NCI-H1092 (cell line): ENCODE results near the gene SLC9A3.
"Not testable (repeated sequence)": the region's sequence is repeated elsewhere in the genome, so short reads cannot be mapped to it uniquely, and the experiment has no call there.

Experiments
- DNase-seq: peaks from one replicate; lab custom pipeline; 2025; lab: John Stamatoyannopoulos, UW

Gene SLC9A3

DNA sequence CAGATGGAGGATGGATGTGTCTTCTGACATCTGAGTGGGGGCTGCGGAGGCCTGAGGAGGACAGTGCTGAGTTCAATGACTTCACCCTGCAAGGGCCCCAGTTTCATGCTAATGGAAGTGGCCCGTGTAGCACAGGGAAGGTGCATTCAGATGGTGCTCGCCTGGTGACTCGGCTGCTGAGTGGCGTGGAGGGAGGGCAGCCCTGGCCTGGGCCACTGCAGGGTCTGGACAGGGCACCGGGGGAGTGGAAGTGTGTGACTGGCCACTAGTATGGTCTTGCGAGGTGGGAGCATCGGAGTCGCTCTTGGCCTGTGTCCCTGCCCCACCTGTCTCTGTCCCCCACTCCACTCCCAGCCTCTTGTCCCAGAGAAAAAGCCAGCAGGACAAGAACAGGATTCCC, 1.7 kb upstream of the SLC9A3 start:
- DNase-seq: no peak

- no peak for DNase-seq
These were observed 918 bp upstream of the SLC9A3 start for GRCh38 chr5:524973-525761.

DNA sequence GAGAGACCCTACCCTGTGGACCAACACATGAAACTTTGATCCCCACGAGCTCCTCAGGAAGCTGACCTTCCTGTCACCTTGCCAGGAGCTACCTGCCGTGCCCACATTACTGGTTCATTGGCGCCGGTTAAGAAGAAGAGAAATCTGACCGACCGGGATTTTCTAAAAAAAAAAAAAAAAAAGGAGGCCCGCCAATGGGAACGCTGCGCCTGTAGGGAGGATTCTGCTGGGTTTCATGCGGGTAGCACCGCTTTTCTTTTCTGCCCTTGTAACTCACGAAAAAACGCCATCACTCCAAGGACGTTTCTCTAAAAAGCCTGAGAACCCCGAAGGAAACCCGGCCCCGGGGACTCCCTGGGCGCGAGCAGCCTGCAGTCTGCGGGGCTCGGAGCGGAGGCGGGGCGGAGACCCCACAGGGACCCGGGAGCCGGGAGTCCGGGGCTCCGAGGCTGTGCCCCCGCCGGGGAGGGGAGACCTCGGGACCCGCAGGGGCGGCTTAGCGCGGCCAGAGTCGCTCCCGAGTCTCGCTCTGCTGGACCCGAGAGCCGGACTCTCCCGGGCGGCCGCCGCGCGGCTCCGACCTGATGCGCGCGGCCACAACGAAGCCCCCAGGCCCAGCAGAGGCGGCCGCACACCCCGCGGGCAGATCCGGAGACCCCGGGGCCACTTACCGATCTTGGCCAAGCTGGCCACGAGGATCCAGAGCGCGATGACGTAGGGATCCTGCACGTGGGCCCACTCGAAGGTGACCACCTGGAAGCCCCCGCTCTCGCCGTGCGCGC, 617 bp downstream of the SLC9A3 start:
- peak; percentile 40 for DNase-seq

DNA sequence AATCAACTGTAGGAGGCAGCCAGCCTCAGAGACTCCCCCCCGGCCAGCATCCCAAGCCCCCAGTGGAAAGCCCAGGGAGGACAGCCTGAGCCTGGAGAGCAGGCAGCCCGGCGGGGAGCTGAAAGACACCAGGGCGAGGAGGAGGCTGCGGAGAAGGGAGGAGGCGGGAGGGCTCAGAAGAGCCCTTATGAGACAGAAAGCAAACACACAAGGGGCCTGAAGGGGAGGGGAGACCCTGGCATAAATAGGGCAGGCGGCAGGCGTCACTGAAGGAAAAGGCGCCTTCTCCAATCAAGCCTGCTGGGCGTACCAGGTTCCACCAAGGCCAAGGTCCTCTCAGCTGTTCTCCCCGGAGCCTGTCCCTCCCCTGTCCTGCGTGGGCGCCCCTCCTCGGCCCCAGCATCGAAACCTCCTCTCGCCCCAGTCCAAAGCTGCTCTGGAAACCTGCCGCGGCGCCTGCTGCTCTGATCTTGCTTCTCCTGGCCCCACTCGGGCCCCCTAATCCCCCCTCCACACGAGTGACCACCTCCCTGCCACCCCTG, 1.3 kb downstream of the SLC9A3 start:
- peak; percentile 81 for DNase-seq

- DNase-seq: no peak
These were observed 2.1 kb downstream of the SLC9A3 start for GRCh38 chr5:522116-522515.

- no peak for DNase-seq
These were observed 2.6 kb downstream of the SLC9A3 start for GRCh38 chr5:521680-522079.

GRCh38 chr5:520850-521226, 3.4 kb downstream of the SLC9A3 start:
- no peak for DNase-seq

GRCh38 chr5:520196-520849, 3.9 kb downstream of the SLC9A3 start:
- no peak for DNase-seq

GRCh38 chr5:518721-519120, 5.5 kb downstream of the SLC9A3 start:
- DNase-seq: no peak

- DNase-seq: no peak
These were observed 6.6 kb downstream of the SLC9A3 start for GRCh38 chr5:517535-518100.

DNA sequence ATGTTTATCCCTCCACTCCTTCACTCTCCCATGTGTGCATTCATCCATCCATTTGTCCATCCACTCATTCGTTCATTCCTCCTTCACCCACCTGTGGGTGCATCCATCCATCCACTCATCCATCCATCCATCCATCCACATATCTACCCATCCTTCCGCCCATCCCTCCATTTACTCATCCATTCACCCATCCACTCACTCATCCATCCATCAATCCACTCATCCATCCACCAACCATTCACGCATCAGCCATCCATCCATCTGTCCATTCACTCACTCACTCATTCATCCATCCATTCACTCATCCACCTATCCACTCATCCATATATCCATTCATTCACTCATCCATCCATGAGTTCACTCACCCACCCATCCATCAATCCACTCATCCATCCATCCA, 7.3 kb downstream of the SLC9A3 start:
- DNase-seq: no peak

DNA sequence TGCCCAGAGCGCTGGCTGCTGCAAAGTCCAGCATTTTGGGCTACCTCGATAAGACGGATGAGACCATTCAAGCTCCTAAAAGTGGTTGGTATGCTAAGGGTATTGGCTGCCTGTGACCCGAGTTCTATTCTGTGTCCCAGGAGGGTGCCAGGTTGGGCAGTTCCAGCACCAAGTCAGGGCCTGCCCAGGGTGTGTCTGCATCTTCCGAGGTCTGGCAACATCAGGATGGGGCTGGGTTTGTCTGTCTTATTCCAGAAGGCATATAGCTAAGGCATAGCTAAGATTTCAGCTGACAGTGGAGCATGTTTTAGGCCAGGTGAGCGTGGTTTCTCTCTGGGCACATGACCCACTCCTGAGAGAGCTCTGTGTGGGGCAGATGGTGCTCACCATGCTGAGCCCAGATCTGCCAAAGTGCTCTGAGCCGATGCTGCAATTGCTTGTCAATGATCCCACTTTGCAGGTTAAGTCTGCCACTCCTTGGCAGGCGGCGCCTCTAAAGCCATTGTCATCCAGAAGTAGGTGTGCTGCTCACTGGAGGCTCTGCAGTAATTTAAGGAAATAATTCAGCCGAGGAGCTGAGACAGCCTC, 7.8 kb downstream of the SLC9A3 start:
- DNase-seq: no peak

GRCh38 chr5:515273-515836, 8.9 kb downstream of the SLC9A3 start:
- no peak for DNase-seq

DNA sequence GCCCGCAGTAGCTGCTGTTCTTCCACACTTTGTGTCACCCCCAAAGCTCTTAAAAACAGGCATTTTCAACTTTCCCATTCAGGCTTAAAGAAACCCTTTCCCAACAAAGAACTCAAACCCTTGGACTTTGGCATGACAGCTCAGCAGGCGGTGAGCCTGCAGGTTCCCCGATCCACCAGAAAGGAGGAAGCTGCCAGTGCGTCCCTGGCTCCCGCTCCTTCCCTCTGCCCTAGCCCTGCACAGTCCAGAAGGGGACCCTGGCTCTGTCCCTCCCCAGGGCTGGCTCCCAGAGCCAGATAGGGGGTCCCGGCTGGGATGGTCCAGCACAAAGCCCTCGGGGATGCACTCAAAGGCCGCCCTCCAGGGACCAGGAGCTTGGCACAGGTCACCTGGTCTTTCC, 9.6 kb downstream of the SLC9A3 start:
- no peak for DNase-seq

- no peak for DNase-seq
These were observed 10.2 kb downstream of the SLC9A3 start for GRCh38 chr5:514101-514485.

GRCh38 chr5:513216-514100, 10.8 kb downstream of the SLC9A3 start:
- DNase-seq: no peak

DNA sequence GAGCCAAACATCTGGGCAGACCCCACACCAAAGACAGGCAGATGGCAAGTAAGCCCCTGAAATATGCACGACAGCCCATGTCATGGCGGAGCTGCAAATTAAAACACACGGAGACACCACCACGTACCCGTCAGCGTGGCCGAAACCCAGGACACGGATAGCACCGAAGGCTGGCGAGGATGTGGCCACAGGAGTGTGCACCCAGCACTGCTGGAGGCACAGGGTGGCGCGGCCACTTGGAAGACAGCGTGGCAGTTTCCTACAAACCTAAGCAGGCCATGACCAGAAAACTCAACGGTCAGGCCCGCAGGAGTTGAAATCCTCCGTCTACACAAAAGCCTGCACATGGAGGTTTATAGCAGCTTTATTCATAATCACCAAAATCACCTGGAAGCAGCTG, 12.8 kb downstream of the SLC9A3 start:
- DNase-seq: no peak

DNA sequence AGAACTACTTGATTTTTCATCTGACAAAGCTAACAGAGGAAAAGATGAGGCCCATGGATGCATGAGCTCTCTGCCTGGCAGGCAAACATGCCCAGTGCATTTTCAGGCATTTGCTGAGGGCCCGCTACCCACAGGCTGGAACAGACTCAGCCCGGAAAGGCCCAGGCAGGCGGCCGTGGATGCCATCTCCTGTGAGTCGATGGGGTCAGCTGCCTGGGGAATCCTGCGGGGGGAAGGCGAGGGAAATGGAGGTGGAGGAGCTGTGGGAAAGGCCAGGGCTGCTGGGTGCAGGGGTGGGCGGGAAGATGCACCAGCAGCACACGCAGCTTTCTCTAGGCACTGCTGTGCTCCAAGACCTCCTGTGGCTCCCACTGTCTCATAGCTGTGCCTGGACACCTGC, 13.7 kb downstream of the SLC9A3 start:
- DNase-seq: no peak

DNA sequence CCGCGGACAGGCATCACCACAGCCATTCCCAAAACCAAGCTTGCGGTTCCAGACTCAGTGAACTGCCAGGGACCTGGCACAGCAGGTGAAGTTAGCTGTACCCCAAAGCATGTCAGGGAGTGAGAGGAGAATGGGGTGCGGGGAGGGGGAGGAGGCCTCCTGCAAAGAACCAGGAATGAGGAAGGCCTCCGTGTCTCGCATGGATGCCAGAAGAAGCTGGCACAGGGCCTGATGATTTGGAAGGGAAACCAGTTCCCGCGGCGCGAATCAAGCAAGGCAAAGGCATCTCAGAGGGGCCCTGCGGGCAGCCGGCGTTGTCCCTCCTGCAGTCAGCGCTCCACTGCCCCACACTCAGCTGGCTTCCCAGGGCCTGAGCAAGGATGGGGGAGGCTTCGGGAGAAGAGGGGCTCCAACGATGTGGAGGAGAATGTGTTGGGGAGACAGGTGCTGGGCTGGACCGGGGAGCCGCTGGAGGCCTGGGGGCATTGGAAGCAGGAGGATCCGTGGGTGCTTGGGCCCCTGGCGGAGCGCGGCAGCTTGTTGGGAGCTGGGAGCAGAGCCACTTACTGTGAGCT, 14.6 kb downstream of the SLC9A3 start:
- no peak for DNase-seq

- not testable (repeated sequence) for DNase-seq
These were observed 16.2 kb downstream of the SLC9A3 start for GRCh38 chr5:507986-508575.
